HepG2 (cell line): ENCODE measurements around the gene SFT2D2. TPM values are rescaled to one million over a fixed set of nuclear protein-coding genes. Genes with fewer than 3 reads are reported as not detected.
A peak's percentile ranks its signal among the peaks of the same experiment; 100 is the strongest.

Experiments
- LBX2 ChIP-seq: sonication (generic); formaldehyde crosslinking; IDR thresholded peaks from 2 replicates; pipeline ENCODE4 v1.5.0; 2020; ENCODE audit warnings: missing genetic modification reagents, mild to moderate bottlenecking, borderline replicate concordance
- LCORL ChIP-seq, 2 experiments: fragments of 450-650 bp in 1 of 2; sonication (generic) in 1 of 2; formaldehyde crosslinking in 1 of 2; IDR thresholded peaks; 2 replicates each; pipeline versions ENCODE4 v1.5.0 to v1.6.1; 2017 to 2020; ENCODE audit warnings: antibody characterized with exemption in 1 of 2, missing genetic modification reagents in 1 of 2
- MED1 ChIP-seq: sonication (generic); formaldehyde crosslinking; IDR thresholded peaks from 2 replicates; pipeline ENCODE4 v1.4.0; 2020; ENCODE audit warnings: missing genetic modification reagents
- MEIS1 ChIP-seq: sonication (generic); formaldehyde crosslinking; IDR thresholded peaks from 2 replicates; pipeline ENCODE4 v1.9.0; 2021; ENCODE audit warnings: mild to moderate bottlenecking, missing genetic modification reagents, moderate library complexity, borderline replicate concordance
- PHF21A ChIP-seq: sonication (generic); formaldehyde crosslinking; IDR thresholded peaks from 2 replicates; pipeline ENCODE4 v1.5.0; 2020; ENCODE audit warnings: mild to moderate bottlenecking, missing genetic modification reagents
- RARG ChIP-seq: sonication (generic); formaldehyde crosslinking; IDR thresholded peaks from 2 replicates; pipeline ENCODE4 v1.4.0; 2020; ENCODE audit warnings: low read depth, mild to moderate bottlenecking, missing genetic modification reagents
- RFXANK ChIP-seq: IDR thresholded peaks from 2 replicates; pipeline ENCODE4 v1.6.1; 2016
- SALL2 ChIP-seq: sonication (generic); formaldehyde crosslinking; IDR thresholded peaks from 2 replicates; pipeline ENCODE4 v1.8.1; 2023; ENCODE audit warnings: mild to moderate bottlenecking, missing genetic modification reagents, inconsistent platforms
- SPEN ChIP-seq: sonication (generic); formaldehyde crosslinking; IDR thresholded peaks from 2 replicates; pipeline ENCODE4 v1.5.1; 2020; ENCODE audit warnings: low read depth, mild to moderate bottlenecking, missing genetic modification reagents
- TOE1 ChIP-seq: sonication (generic); formaldehyde crosslinking; IDR thresholded peaks from 2 replicates; pipeline ENCODE4 v1.4.0; 2020; ENCODE audit warnings: mild to moderate bottlenecking, missing genetic modification reagents
- TOPORS ChIP-seq: sonication (generic); formaldehyde crosslinking; IDR thresholded peaks from 2 replicates; pipeline ENCODE4 v1.8.0; 2023; ENCODE audit warnings: mild to moderate bottlenecking, missing genetic modification reagents
- ZFP82 ChIP-seq: sonication (generic); formaldehyde crosslinking; IDR thresholded peaks from 2 replicates; pipeline ENCODE4 v1.5.1; 2020; ENCODE audit warnings: mild to moderate bottlenecking, missing genetic modification reagents, borderline replicate concordance
- ZFX ChIP-seq: sonication (generic); formaldehyde crosslinking; IDR thresholded peaks from 2 replicates; pipeline ENCODE4 v1.4.0; 2020; ENCODE audit warnings: mild to moderate bottlenecking, low read depth, missing genetic modification reagents, moderate library complexity
- ZNF12 ChIP-seq: sonication (generic); formaldehyde crosslinking; IDR thresholded peaks from 2 replicates; pipeline ENCODE4 v1.5.0; 2020; ENCODE audit warnings: missing genetic modification reagents
- ZNF256 ChIP-seq: sonication (generic); formaldehyde crosslinking; conservative IDR thresholded peaks from 2 replicates; pipeline ENCODE4 v1.4.0; 2020; ENCODE audit warnings: missing genetic modification reagents
- ZNF362 ChIP-seq: sonication (generic); formaldehyde crosslinking; IDR thresholded peaks from 2 replicates; pipeline ENCODE4 v1.4.0; 2020; ENCODE audit warnings: missing genetic modification reagents, mild to moderate bottlenecking, borderline replicate concordance
- ZNF781 ChIP-seq: sonication (generic); formaldehyde crosslinking; IDR thresholded peaks from 2 replicates; pipeline ENCODE4 v1.5.1; 2020; ENCODE audit warnings: borderline replicate concordance, mild to moderate bottlenecking, missing genetic modification reagents; ENCODE audit errors: not compliant biosample characterization
- polyA plus RNA-seq, 8 experiments: library from polyadenylated mRNA; depleted of rRNA in 3 of 8; stranded (reverse) in 7 of 8; unstranded in 1 of 8; fragments of >200 nt; fragmentation: Illumina TruSeq in 4 of 8; extraction: Trizol in 4 of 8; gene quantifications; 2 replicates each; pipeline versions ENCODE4 v1.2.1 to v1.2.3, GENCODE V29; 2011 to 2016; ENCODE audit warnings: low read depth in 4 of 8, missing spikeins in 1 of 8, mixed read lengths in 1 of 8; ENCODE audit not compliant: insufficient read depth in 1 of 8
- total RNA-seq, 5 experiments: library from RNA; depleted of rRNA; stranded (reverse); fragments of >200 nt; fragmentation: Illumina TruSeq; extraction: Trizol; gene quantifications; 2 replicates each; pipeline ENCODE4 v1.2.3, GENCODE V29; 2016; ENCODE audit warnings: low read depth in 1 of 5
- TF ChIP-seq, protein P1 (sequence below): sonication (generic); formaldehyde crosslinking; IDR thresholded peaks from 2 replicates; pipeline ENCODE4 v1.4.0; 2020; ENCODE audit warnings: mild to moderate bottlenecking, missing genetic modification reagents
- TF ChIP-seq, protein P2 (sequence below): sonication (generic); formaldehyde crosslinking; IDR thresholded peaks from 2 replicates; pipeline ENCODE4 v1.4.0; 2020; ENCODE audit warnings: missing genetic modification reagents, low read depth, mild to moderate bottlenecking, borderline replicate concordance
- TF ChIP-seq, protein P3 (sequence below): sonication (generic); formaldehyde crosslinking; IDR thresholded peaks from 2 replicates; pipeline ENCODE4 v1.5.0; 2020; ENCODE audit warnings: missing genetic modification reagents
- TF ChIP-seq, protein P4 (sequence below): IDR thresholded peaks from 2 replicates; pipeline ENCODE4 v1.6.1; 2016; ENCODE audit warnings: mild to moderate bottlenecking
- TF ChIP-seq, protein P5 (sequence below): sonication (generic); formaldehyde crosslinking; IDR thresholded peaks from 2 replicates; pipeline ENCODE4 v1.4.0; 2020; ENCODE audit warnings: missing genetic modification reagents

Gene SFT2D2
- total and polyA plus RNA-seq, 2 of the 13 experiments (the other 11 are each of a cell fraction or from before 2014, with no cell fraction given), result 10.0 to 28.8 TPM

DNA sequence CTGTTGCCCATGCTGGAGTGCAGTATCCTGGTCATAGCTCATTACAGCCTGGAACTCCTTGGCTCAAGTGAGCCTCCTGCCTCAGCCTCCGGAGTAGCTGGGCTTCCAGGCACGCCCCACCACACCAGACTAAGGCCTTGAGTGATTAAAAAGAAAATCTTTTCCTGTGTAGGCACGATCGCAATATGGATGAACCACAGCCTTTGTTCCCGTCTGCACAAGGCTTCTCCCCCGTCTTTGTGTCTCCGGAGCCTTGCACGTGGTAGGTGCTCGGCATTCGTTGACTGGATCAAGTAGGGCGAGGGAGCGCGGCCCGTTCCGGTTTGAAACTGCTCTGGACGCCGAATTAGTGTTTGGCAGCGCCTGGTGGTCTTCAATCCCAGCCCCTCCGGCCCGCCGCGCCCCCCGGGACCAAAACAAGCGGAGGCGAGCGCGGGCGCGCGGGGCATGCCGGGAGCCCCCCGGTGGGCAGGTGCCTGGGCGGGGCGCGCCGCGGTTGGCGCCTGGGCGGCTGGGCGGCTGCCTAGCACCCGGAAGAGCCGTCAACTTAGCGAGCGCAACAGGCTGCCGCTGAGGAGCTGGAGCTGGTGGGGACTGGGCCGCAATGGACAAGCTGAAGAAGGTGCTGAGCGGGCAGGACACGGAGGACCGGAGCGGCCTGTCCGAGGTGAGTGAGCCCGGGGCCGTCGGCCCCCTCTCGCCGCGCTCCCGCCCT lies at the start of gene SFT2D2 (continued):
- TF ChIP-seq ZNF362 (CRISPR knock-in tag) (0 out of 2 replicates have a peak, but pooled peaks have one; percentile 42), TOPORS (peak; percentile 82; the same call in 1 of the 2 replicates), MED1 (CRISPR knock-in tag) (peak; percentile 36), TOE1 (CRISPR knock-in tag) (no peak), SPEN (CRISPR knock-in tag) (peak; percentile 75), ZNF781 (CRISPR knock-in tag) (peak; percentile 45), ZFP82 (CRISPR knock-in tag) (peak; percentile 93; the same call in 1 of the 2 replicates), RARG (CRISPR knock-in tag) (0 out of 2 replicates have a peak, but pooled peaks have one; percentile 58), SALL2 (CRISPR knock-in tag) (0 out of 2 replicates have a peak, but pooled peaks have one; percentile 22), ZFX (CRISPR knock-in tag) (peak; percentile 92), ZNF12 (CRISPR knock-in tag) (0 out of 2 replicates have a peak, but pooled peaks have one; percentile 49), LBX2 (no peak; the same call in 1 of the 2 replicates), RFXANK (CRISPR knock-in tag) (0 out of 2 replicates have a peak, but pooled peaks have one; percentile 36), MEIS1 (CRISPR knock-in tag) (peak; percentile 65), LCORL (IDR thresholded peaks at IDR 0.05) (no peak), LCORL (CRISPR knock-in tag; IDR thresholded peaks at IDR 0.05) (no peak), ZNF256 (CRISPR knock-in tag) (no peak; the same call in 1 of the 2 replicates), PHF21A (peak; percentile 14; the same call in 1 of the 2 replicates)
- TF ChIP-seq, protein P1, sequence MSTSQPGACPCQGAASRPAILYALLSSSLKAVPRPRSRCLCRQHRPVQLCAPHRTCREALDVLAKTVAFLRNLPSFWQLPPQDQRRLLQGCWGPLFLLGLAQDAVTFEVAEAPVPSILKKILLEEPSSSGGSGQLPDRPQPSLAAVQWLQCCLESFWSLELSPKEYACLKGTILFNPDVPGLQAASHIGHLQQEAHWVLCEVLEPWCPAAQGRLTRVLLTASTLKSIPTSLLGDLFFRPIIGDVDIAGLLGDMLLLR (CRISPR knock-in tag), result peak; percentile 92
- TF ChIP-seq, protein P2, sequence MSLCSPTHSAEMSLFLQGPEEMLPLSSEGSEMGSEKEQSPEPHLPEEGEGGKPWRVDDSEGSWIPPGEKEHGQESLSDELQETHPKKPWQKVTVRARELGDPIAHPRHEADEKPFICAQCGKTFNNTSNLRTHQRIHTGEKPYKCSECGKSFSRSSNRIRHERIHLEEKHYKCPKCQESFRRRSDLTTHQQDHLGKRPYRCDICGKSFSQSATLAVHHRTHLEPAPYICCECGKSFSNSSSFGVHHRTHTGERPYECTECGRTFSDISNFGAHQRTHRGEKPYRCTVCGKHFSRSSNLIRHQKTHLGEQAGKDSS (CRISPR knock-in tag), result 0 out of 2 replicates have a peak, but pooled peaks have one; percentile 45
- TF ChIP-seq, protein P3, sequence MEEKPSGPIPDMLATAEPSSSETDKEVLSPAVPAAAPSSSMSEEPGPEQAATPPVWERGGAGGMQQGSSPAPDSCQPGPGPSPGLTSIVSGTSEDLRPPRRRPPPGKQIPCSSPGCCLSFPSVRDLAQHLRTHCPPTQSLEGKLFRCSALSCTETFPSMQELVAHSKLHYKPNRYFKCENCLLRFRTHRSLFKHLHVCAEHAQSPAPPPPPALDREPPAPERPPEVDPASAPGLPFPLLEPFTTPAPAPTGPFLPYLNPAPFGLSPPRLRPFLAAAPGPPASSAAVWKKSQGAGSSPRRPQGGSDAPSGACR (CRISPR knock-in tag), result no peak
- TF ChIP-seq, protein P4, sequence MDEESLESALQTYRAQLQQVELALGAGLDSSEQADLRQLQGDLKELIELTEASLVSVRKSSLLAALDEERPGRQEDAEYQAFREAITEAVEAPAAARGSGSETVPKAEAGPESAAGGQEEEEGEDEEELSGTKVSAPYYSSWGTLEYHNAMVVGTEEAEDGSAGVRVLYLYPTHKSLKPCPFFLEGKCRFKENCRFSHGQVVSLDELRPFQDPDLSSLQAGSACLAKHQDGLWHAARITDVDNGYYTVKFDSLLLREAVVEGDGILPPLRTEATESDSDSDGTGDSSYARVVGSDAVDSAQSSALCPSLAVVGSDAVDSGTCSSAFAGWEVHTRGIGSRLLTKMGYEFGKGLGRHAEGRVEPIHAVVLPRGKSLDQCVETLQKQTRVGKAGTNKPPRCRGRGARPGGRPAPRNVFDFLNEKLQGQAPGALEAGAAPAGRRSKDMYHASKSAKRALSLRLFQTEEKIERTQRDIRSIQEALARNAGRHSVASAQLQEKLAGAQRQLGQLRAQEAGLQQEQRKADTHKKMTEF (CRISPR knock-in tag), result peak; percentile 48; the same call in 1 of the 2 replicates
- TF ChIP-seq, protein P5, sequence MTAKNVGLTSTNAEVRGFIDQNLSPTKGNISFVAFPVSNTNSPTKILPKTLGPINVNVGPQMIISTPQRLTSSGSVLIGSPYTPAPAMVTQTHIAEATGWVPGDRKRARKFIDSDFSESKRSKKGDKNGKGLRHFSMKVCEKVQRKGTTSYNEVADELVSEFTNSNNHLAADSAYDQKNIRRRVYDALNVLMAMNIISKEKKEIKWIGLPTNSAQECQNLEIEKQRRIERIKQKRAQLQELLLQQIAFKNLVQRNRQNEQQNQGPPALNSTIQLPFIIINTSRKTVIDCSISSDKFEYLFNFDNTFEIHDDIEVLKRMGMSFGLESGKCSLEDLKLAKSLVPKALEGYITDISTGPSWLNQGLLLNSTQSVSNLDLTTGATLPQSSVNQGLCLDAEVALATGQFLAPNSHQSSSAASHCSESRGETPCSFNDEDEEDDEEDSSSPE (CRISPR knock-in tag), result peak; percentile 87
